Suprapubic skin (tissue), 4 donors: Measurements from ENCODE around the gene AKR1C1.

Experiments used
- CTCF ChIP-seq, 2 donors: fragments of 200-600 bp in 1 of 2; fragments of 450-650 bp in 1 of 2; sonication (generic) in 1 of 2; IDR thresholded peaks; one replicate each; pipeline ENCODE4 v1.5.1; 2016 to 2019; ENCODE audit warnings: antibody characterized with exemption in 2 of 2, mild to moderate bottlenecking in 1 of 2, moderate library complexity in 1 of 2
- EP300 ChIP-seq: sonication (generic); formaldehyde crosslinking; IDR thresholded peaks from one replicate; pipeline ENCODE4 v1.6.1; 2017; ENCODE audit warnings: antibody characterized with exemption
- POLR2A ChIP-seq, 2 donors: fragments of 450-650 bp; IDR thresholded peaks; one replicate each; pipeline ENCODE4 v1.6.1; 2017; ENCODE audit warnings: antibody characterized with exemption in 2 of 2, mild to moderate bottlenecking in 2 of 2, moderate library complexity in 2 of 2
- POLR2AphosphoS5 ChIP-seq, 3 donors: sonication (generic); formaldehyde crosslinking; IDR thresholded peaks; one replicate each; pipeline ENCODE4 v1.6.1; 2017; ENCODE audit warnings: antibody characterized with exemption in 3 of 3

GRCh38 chr10:4990217-4990616 lies 27.0 kb downstream of the AKR1C1 start:
- no peak for TF ChIP-seq POLR2AphosphoS5 (IDR thresholded peaks at IDR 0.05)
- no peak for TF ChIP-seq EP300
- no peak for TF ChIP-seq CTCF (IDR thresholded peaks at IDR 0.05)
- TF ChIP-seq POLR2A (IDR thresholded peaks at IDR 0.05) = no peak
